Mesenchymal stem cell (in vitro differentiated cells and primary cell): ENCODE results near the gene INS.

ENCODE experiments used
- DNase-seq: peaks from one replicate; pipeline ENCODE4 v3.0.0-alpha.2; 2013
- H2AFZ ChIP-seq: one replicate; pipeline ENCODE4 v1.6.1; 2013; ENCODE audit warnings: low read depth, mild to moderate bottlenecking, control low read depth, inconsistent platforms, low read length, moderate library complexity
- H2AK5ac ChIP-seq: 2 replicates; pipeline ENCODE4 v1.6.1; 2013; ENCODE audit warnings: low read length, moderate library complexity, mild to moderate bottlenecking, inconsistent platforms; ENCODE audit not compliant: severe bottlenecking
- H2BK120ac ChIP-seq: one replicate; pipeline ENCODE4 v1.6.1; 2013; ENCODE audit warnings: low read depth, mild to moderate bottlenecking, inconsistent platforms, low read length, moderate library complexity
- H2BK12ac ChIP-seq, 2 experiments: one replicate each; pipeline ENCODE4 v1.6.1; 2013; ENCODE audit warnings: inconsistent platforms in 2 of 2, low read length in 2 of 2, mild to moderate bottlenecking in 2 of 2, moderate library complexity in 2 of 2, control low read depth in 1 of 2
- H2BK15ac ChIP-seq: one replicate; pipeline ENCODE4 v1.6.1; 2013; ENCODE audit warnings: mild to moderate bottlenecking, low read depth, inconsistent platforms; ENCODE audit not compliant: poor library complexity, severe bottlenecking
- H2BK5ac ChIP-seq: 2 replicates; pipeline ENCODE4 v1.6.1; 2013; ENCODE audit warnings: low read depth, mild to moderate bottlenecking, low read length, control low read depth, inconsistent platforms; ENCODE audit not compliant: poor library complexity, severe bottlenecking
- H3K14ac ChIP-seq, 2 experiments: one replicate each; pipeline ENCODE4 v1.6.1; 2013; ENCODE audit warnings: inconsistent platforms in 2 of 2, low read length in 2 of 2, control low read depth in 1 of 2, mild to moderate bottlenecking in 1 of 2, moderate library complexity in 1 of 2
- H3K18ac ChIP-seq, 2 experiments: one replicate each; pipeline ENCODE4 v1.6.1; 2013; ENCODE audit warnings: inconsistent platforms in 2 of 2, low read length in 2 of 2, control low read depth in 1 of 2, low read depth in 1 of 2, mild to moderate bottlenecking in 1 of 2
- H3K23ac ChIP-seq, 2 experiments: one replicate each; pipeline ENCODE4 v1.6.1; 2013; ENCODE audit warnings: inconsistent platforms in 2 of 2, low read length in 2 of 2, mild to moderate bottlenecking in 2 of 2, moderate library complexity in 2 of 2, control low read depth in 1 of 2
- H3K27ac ChIP-seq: 2 replicates; pipeline ENCODE4 v1.5.1; 2013; ENCODE audit warnings: mild to moderate bottlenecking, moderate library complexity, low read length, control low read depth, inconsistent platforms; ENCODE audit not compliant: poor library complexity, severe bottlenecking
- H3K27me3 ChIP-seq, 2 experiments: 2 replicates each; pipeline versions ENCODE4 v1.6.1 to v1.7.0; 2013; ENCODE audit warnings: low read length in 2 of 2, mild to moderate bottlenecking in 2 of 2, moderate library complexity in 2 of 2, control low read depth in 1 of 2, inconsistent platforms in 1 of 2; ENCODE audit not compliant: control insufficient read depth in 1 of 2, insufficient read depth in 1 of 2
- H3K36me3 ChIP-seq, 2 experiments: 2 replicates each; pipeline versions ENCODE4 v1.6.1 to v1.7.0; 2013; ENCODE audit warnings: low read length in 2 of 2, control low read depth in 1 of 2, inconsistent platforms in 1 of 2, low read depth in 1 of 2, mild to moderate bottlenecking in 1 of 2; ENCODE audit not compliant: insufficient read depth in 2 of 2, control insufficient read depth in 1 of 2
- H3K4ac ChIP-seq, 2 experiments: one replicate each; pipeline ENCODE4 v1.6.1; 2013; ENCODE audit warnings: inconsistent platforms in 2 of 2, low read length in 2 of 2, mild to moderate bottlenecking in 2 of 2, moderate library complexity in 2 of 2, control low read depth in 1 of 2, low read depth in 1 of 2
- H3K4me1 ChIP-seq: 2 replicates; pipeline ENCODE4 v1.6.1; 2013; ENCODE audit warnings: low read depth, low read length, control low read depth; ENCODE audit not compliant: control insufficient read depth, insufficient read depth
- H3K4me2 ChIP-seq: 2 replicates; pipeline ENCODE4 v1.6.1; 2013; ENCODE audit warnings: low read length, mild to moderate bottlenecking, inconsistent platforms; ENCODE audit not compliant: poor library complexity, severe bottlenecking
- H3K4me3 ChIP-seq, 2 experiments: 2 replicates each; pipeline versions ENCODE4 v1.5.1 to v1.7.0; 2013; ENCODE audit warnings: low read length in 2 of 2, mild to moderate bottlenecking in 2 of 2, control low read depth in 1 of 2, low read depth in 1 of 2; ENCODE audit not compliant: insufficient read depth in 1 of 2
- H3K79me1 ChIP-seq: replicated peaks from 2 replicates; pipeline ENCODE4 v1.6.1; 2013; ENCODE audit warnings: mild to moderate bottlenecking, control low read depth, low read length, inconsistent platforms; ENCODE audit not compliant: poor library complexity, severe bottlenecking
- H3K9ac ChIP-seq: 2 replicates; pipeline ENCODE4 v1.7.0; 2013; ENCODE audit warnings: mild to moderate bottlenecking, low read length, moderate library complexity
- H3K9me3 ChIP-seq: 2 replicates; pipeline ENCODE4 v1.7.0; 2013; ENCODE audit warnings: mild to moderate bottlenecking, low read length; ENCODE audit not compliant: control insufficient read depth
- H4K8ac ChIP-seq: one replicate; pipeline ENCODE4 v1.6.1; 2013; ENCODE audit warnings: inconsistent platforms, mild to moderate bottlenecking, low read length, moderate library complexity
- H4K91ac ChIP-seq: one replicate; pipeline ENCODE4 v1.6.1; 2013; ENCODE audit warnings: mild to moderate bottlenecking, low read length, inconsistent platforms
- WGBS: methylation state at CpG from one replicate; pipeline ENCODE4 v1.1.7; 2013; ENCODE audit warnings: mixed read lengths; 5-methylcytosine and 5-hydroxymethylcytosine counted together

Gene INS

DNA sequence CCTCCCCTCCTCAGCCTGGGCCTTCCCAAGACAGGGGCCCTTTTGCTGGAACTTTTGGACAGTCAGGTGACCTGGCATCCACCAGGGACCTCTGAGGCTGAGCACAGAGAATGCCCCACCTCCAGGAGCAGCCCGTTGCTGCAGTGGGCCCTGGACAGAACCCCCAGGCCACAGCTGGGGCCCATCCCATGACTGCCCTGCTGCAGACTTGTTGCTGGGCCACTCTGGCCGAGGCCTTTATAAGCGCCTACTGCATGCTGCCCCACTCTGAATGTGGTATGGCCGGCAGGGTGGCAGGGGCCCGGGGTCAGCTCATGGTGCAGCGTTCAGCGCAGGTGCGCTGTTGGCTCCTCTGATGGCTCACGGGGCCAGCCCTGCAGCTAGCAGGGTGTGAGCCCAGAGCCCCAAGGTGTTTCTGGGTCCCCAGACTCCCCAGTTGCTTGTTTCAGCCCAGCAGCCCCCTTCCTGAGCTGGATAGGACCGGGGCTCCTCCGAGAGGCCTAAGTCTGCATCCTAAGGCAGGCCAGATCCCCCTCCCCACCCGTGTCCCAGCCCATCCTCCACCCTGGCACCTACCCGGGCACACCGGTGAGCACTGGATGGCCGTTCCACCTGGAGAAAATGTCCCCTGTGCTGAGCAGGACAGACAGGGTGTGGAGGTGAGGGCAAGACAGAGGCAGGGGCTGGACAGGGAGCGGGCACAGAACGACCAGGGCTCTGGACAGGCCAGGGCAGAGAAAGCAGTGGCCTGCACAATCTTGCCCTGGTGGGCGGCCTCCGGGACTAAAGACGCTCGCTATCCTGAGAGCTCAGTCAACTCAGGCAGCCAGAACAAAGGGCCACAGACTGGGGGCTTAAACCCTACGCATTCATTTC lies 38.7 kb upstream of the INS start:
- no peak overlapping the region for H3K14ac ChIP-seq
- H2BK120ac ChIP-seq = no peak overlapping the region
- H3K4me2 ChIP-seq = no peak overlapping the region
- H3K27ac ChIP-seq = no peak overlapping the region
- no peak overlapping the region for H2AK5ac ChIP-seq
- no peaks in the 10 kb centered on the region for H3K9me3 ChIP-seq
- H3K4ac ChIP-seq = no peak overlapping the region
- no peak overlapping the region for H4K8ac ChIP-seq
- H4K91ac ChIP-seq = no peak overlapping the region
- 86% methylated on average over 19 of the region's 22 CpGs for WGBS
- H3K18ac ChIP-seq = no peak overlapping the region
- no peak overlapping the region for H3K9ac ChIP-seq
- no peak overlapping the region for H2BK12ac ChIP-seq
- no peak overlapping the region for H2AFZ ChIP-seq
- H3K27me3 ChIP-seq = peaks cover 32 to 50% of the 10 kb centered on the region in 2 experiments
- H3K4me3 ChIP-seq = no peak overlapping the region
- peaks cover 0 to 3% of the 10 kb centered on the region in 2 experiments for H3K36me3 ChIP-seq
- no peak overlapping the region for H3K23ac ChIP-seq
- peaks cover 10% of the 10 kb centered on the region for H3K4me1 ChIP-seq
- H2BK5ac ChIP-seq = no peak overlapping the region
- H2BK15ac ChIP-seq = no peak overlapping the region
- H3K79me1 ChIP-seq = no peaks in the 10 kb centered on the region
- DNase-seq = no peak

DNA sequence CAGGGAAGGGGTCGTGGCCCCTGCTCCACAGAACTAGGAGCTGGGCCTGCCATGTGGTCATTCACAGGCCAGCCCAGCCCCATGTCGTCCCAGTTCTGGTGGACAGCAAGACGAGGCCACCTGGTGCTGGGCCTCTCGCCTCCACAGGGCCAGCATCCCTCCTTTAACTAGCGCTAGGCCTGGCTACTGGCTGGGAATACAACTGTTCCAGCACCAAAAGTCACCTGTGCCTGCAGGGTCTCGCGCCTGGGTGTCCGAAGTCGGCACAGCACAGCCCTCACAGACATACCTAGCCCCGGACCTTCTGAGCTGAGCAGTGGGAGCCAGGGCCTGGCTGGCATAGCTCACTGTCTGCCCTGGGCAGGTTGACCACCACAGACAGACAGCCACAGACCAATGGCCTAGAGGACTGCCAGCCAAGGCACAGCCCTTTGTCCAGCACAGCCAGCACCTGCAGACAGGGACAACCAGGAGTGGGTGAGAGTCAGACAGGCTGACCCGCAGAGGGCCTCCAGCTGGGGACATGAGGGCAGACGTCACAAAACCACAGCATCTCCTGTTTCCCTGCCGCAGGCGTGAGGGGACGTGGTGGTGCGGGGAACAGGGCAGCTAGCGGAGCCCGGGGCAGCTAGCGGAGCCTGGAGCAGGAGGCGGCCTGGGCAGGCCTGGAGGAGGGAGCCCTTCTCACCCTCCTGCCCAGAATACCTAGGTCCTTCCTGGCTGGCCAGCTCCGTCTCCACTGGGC lies 37.8 kb upstream of the INS start:
- H2AK5ac ChIP-seq = no peak overlapping the region
- H4K91ac ChIP-seq = no peak overlapping the region
- H3K4me3 ChIP-seq = no peak overlapping the region
- H3K4me2 ChIP-seq = no peak overlapping the region
- no peak overlapping the region for H2BK12ac ChIP-seq
- no peaks in the 10 kb centered on the region for H3K9me3 ChIP-seq
- WGBS = 77% methylated on average over 21 of the region's 21 CpGs
- peaks cover 10% of the 10 kb centered on the region for H3K4me1 ChIP-seq
- H2BK120ac ChIP-seq = no peak overlapping the region
- no peak overlapping the region for H3K14ac ChIP-seq
- H3K18ac ChIP-seq = no peak overlapping the region
- no peak overlapping the region for H3K4ac ChIP-seq
- DNase-seq = no peak
- no peak overlapping the region for H3K27ac ChIP-seq
- H2BK15ac ChIP-seq = no peak overlapping the region
- H2BK5ac ChIP-seq = no peak overlapping the region
- H2AFZ ChIP-seq = no peak overlapping the region
- H3K9ac ChIP-seq = no peak overlapping the region
- H3K36me3 ChIP-seq = peaks cover 0 to 3% of the 10 kb centered on the region in 2 experiments
- H3K23ac ChIP-seq = no peak overlapping the region
- no peaks in the 10 kb centered on the region for H3K79me1 ChIP-seq
- H4K8ac ChIP-seq = no peak overlapping the region
- H3K27me3 ChIP-seq = peaks cover 31 to 51% of the 10 kb centered on the region in 2 experiments

DNA sequence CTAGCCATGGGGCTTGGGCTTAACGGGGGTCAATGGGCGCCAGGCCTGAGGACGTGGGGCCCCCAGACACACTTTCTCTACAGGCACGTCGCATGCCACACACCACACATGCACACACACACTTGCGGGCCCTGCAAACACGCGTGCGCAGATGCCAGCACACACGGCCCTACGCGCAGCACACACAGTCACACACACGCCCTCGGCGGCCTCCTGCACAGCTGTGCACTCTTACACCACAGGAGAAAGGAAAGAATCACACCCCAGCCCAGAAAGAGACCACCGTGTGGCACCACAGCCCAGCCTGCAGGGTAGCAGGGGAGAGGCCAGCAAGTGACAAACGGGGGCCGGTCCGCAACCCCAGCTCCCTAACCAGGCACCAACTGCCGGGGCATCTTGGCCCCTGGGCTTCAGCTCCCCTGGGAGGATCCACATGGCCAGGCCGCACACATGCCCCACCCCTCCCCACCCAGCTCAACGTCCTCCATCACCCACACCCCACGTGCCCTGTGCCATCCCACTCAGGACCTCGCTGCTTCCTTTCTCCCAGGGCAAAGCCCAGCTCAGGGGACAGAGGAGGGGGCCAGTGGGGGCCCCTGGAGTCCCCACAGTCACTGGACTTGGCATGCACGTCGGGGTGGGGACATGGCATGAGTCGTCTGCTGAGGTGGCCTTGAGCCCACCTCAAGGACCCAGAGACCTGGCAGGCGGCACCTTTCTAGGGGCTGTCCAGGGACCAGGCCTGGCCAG lies 36.9 kb upstream of the INS start:
- H3K4me1 ChIP-seq = peaks cover 10% of the 10 kb centered on the region
- no peak overlapping the region for H3K23ac ChIP-seq
- no peak overlapping the region for H4K91ac ChIP-seq
- H2AFZ ChIP-seq = no peak overlapping the region
- no peaks in the 10 kb centered on the region for H3K79me1 ChIP-seq
- no peak overlapping the region for H3K4me3 ChIP-seq
- H2BK12ac ChIP-seq = no peak overlapping the region
- H3K27ac ChIP-seq = no peak overlapping the region
- no peak overlapping the region for H3K4me2 ChIP-seq
- no peaks in the 10 kb centered on the region for H3K9me3 ChIP-seq
- peaks cover 31 to 52% of the 10 kb centered on the region in 2 experiments for H3K27me3 ChIP-seq
- no peak overlapping the region for H2AK5ac ChIP-seq
- 91% methylated on average over 27 of the region's 28 CpGs for WGBS
- no peak for DNase-seq
- peaks cover 0 to 3% of the 10 kb centered on the region in 2 experiments for H3K36me3 ChIP-seq
- no peak overlapping the region for H2BK120ac ChIP-seq
- H3K18ac ChIP-seq = no peak overlapping the region
- peak overlapping the region; percentile 18 for H2BK15ac ChIP-seq
- peak overlapping the region; percentile 41 for H4K8ac ChIP-seq
- no peak overlapping the region for H3K9ac ChIP-seq
- no peak overlapping the region for H3K14ac ChIP-seq
- no peak overlapping the region for H3K4ac ChIP-seq
- no peak overlapping the region for H2BK5ac ChIP-seq
